H9 (cell line): ENCODE measurements around the gene SH3GLB2. TPM values are rescaled to one million over a fixed set of nuclear protein-coding genes. Genes with fewer than 3 reads are reported as not detected.

ENCODE experiments used
- DNase-seq: peaks from one replicate; pipeline ENCODE4 v3.0.0-alpha.2; 2017
- H2AFZ ChIP-seq: one replicate; pipeline ENCODE4 v1.6.1; 2013; ENCODE audit warnings: mild to moderate bottlenecking, low read length, control low read depth, moderate library complexity
- H2AK5ac ChIP-seq: 2 replicates; pipeline ENCODE4 v1.6.1; 2013; ENCODE audit warnings: low read length, control low read depth, mixed read lengths; ENCODE audit not compliant: insufficient read length
- H2BK120ac ChIP-seq: one replicate; pipeline ENCODE4 v1.6.1; 2013; ENCODE audit warnings: low read depth, mild to moderate bottlenecking, low read length, control low read depth, inconsistent platforms; ENCODE audit not compliant: poor library complexity, severe bottlenecking
- H2BK12ac ChIP-seq: 2 replicates; pipeline ENCODE4 v1.6.1; 2013; ENCODE audit warnings: low read length, control low read depth, mixed read lengths, low read depth; ENCODE audit not compliant: insufficient read length
- H2BK15ac ChIP-seq: 2 replicates; pipeline ENCODE4 v1.6.1; 2013; ENCODE audit warnings: low read depth, low read length, control low read depth
- H2BK20ac ChIP-seq: one replicate; pipeline ENCODE4 v1.6.1; 2013; ENCODE audit warnings: low read depth, mild to moderate bottlenecking, low read length, control low read depth, inconsistent platforms; ENCODE audit not compliant: poor library complexity, severe bottlenecking
- H2BK5ac ChIP-seq: 2 replicates; pipeline ENCODE4 v1.6.1; 2013; ENCODE audit warnings: low read length, control low read depth, mixed read lengths; ENCODE audit not compliant: insufficient read length
- H3K14ac ChIP-seq: 2 replicates; pipeline ENCODE4 v1.6.1; 2013; ENCODE audit warnings: low read length, control low read depth; ENCODE audit not compliant: insufficient read depth
- H3K18ac ChIP-seq: 2 replicates; pipeline ENCODE4 v1.6.1; 2013; ENCODE audit warnings: low read depth, mild to moderate bottlenecking, mixed read lengths, low read length, control low read depth; ENCODE audit not compliant: insufficient read length
- H3K23ac ChIP-seq: 2 replicates; pipeline ENCODE4 v1.6.1; 2013; ENCODE audit warnings: low read length, control low read depth, mixed read lengths, low read depth; ENCODE audit not compliant: insufficient read length
- H3K23me2 ChIP-seq: 2 replicates; pipeline ENCODE4 v1.6.1; 2013; ENCODE audit warnings: low read depth, mild to moderate bottlenecking, mixed read lengths, low read length, control low read depth; ENCODE audit not compliant: insufficient read length, poor library complexity, severe bottlenecking
- H3K27ac ChIP-seq: 2 replicates; pipeline ENCODE4 v1.5.1; 2013; ENCODE audit warnings: low read length, control low read depth, mixed read lengths, low read depth; ENCODE audit not compliant: insufficient read length
- H3K27me3 ChIP-seq: 2 replicates; pipeline ENCODE4 v1.6.1; 2013; ENCODE audit warnings: low read length, control low read depth, inconsistent platforms; ENCODE audit not compliant: insufficient read depth
- H3K4ac ChIP-seq: 2 replicates; pipeline ENCODE4 v1.6.1; 2013; ENCODE audit warnings: low read depth, mild to moderate bottlenecking, control low read depth, inconsistent platforms, low read length, moderate library complexity
- H3K4me1 ChIP-seq: 2 replicates; pipeline ENCODE4 v1.6.1; 2013; ENCODE audit warnings: low read length, control low read depth, inconsistent platforms; ENCODE audit not compliant: insufficient read depth
- H3K4me2 ChIP-seq: 2 replicates; pipeline ENCODE4 v1.6.1; 2013; ENCODE audit warnings: low read length, control low read depth, mixed read lengths; ENCODE audit not compliant: insufficient read length, insufficient read depth
- H3K56ac ChIP-seq: 2 replicates; pipeline ENCODE4 v1.6.1; 2013; ENCODE audit warnings: low read depth, mild to moderate bottlenecking, mixed read lengths, low read length, control low read depth; ENCODE audit not compliant: insufficient read length
- H3K79me1 ChIP-seq: 2 replicates; pipeline ENCODE4 v1.6.1; 2013; ENCODE audit warnings: low read depth, mild to moderate bottlenecking, moderate library complexity, low read length, control low read depth, inconsistent platforms; ENCODE audit not compliant: insufficient read depth, poor library complexity, severe bottlenecking
- H3K79me2 ChIP-seq: 2 replicates; pipeline ENCODE4 v1.6.1; 2013; ENCODE audit warnings: low read length, control low read depth, inconsistent platforms; ENCODE audit not compliant: insufficient read depth
- H3K9ac ChIP-seq: 2 replicates; pipeline ENCODE4 v1.6.1; 2013; ENCODE audit warnings: low read length, control low read depth, mixed read lengths; ENCODE audit not compliant: insufficient read length; ENCODE audit errors: extremely low read depth
- H3K9me3 ChIP-seq: one replicate; pipeline ENCODE4 v1.6.1; 2013; ENCODE audit warnings: low read depth, low read length, inconsistent platforms; ENCODE audit not compliant: control insufficient read depth
- H3T11ph ChIP-seq: one replicate; pipeline ENCODE4 v1.6.1; 2013; ENCODE audit warnings: mild to moderate bottlenecking, low read length, control low read depth, inconsistent platforms
- H4K20me1 ChIP-seq: one replicate; pipeline ENCODE4 v1.6.1; 2013; ENCODE audit not compliant: control insufficient read depth, insufficient read length, insufficient read depth
- H4K5ac ChIP-seq: 2 replicates; pipeline ENCODE4 v1.6.1; 2013; ENCODE audit warnings: low read depth, mild to moderate bottlenecking, mixed read lengths, low read length, control low read depth; ENCODE audit not compliant: insufficient read length
- H4K8ac ChIP-seq: replicated peaks from 2 replicates; pipeline ENCODE4 v1.6.1; 2013; ENCODE audit warnings: low read length, control low read depth, mixed read lengths, low read depth; ENCODE audit not compliant: insufficient read length
- H4K91ac ChIP-seq: 2 replicates; pipeline ENCODE4 v1.6.1; 2013; ENCODE audit warnings: low read depth, mild to moderate bottlenecking, moderate library complexity, mixed read lengths, low read length, control low read depth; ENCODE audit not compliant: insufficient read length
- H3K27ac Mint-ChIP-seq, 3 experiments: 2 replicates in 2 of 3; 3 replicates in 1 of 3; pipeline ENCODE4 v1.8.0; 2020 to 2021; ENCODE audit warnings: mixed read lengths in 3 of 3, mild to moderate bottlenecking in 1 of 3, moderate library complexity in 1 of 3
- H3K27me3 Mint-ChIP-seq: 2 replicates; pipeline ENCODE4 v1.8.0; 2021; ENCODE audit warnings: low read depth, mild to moderate bottlenecking, moderate library complexity, mixed read lengths
- H3K36me3 Mint-ChIP-seq, 3 experiments: 2 replicates in 2 of 3; 3 replicates in 1 of 3; pipeline ENCODE4 v1.8.0; 2020 to 2021; ENCODE audit warnings: low read depth in 3 of 3, mixed read lengths in 3 of 3; ENCODE audit not compliant: insufficient read depth in 1 of 3
- H3K4me1 Mint-ChIP-seq, 2 experiments: 2 replicates each; pipeline ENCODE4 v1.8.0; 2020; ENCODE audit warnings: mixed read lengths in 2 of 2
- H3K4me3 Mint-ChIP-seq, 2 experiments: 2 replicates in 1 of 2; 3 replicates in 1 of 2; pipeline ENCODE4 v1.8.0; 2020 to 2021; ENCODE audit warnings: mild to moderate bottlenecking in 2 of 2, mixed read lengths in 2 of 2, moderate library complexity in 1 of 2
- H3K9me3 Mint-ChIP-seq, 2 experiments: 2 replicates in 1 of 2; 3 replicates in 1 of 2; pipeline ENCODE4 v1.8.0; 2020; ENCODE audit warnings: mild to moderate bottlenecking in 2 of 2, mixed read lengths in 2 of 2, moderate library complexity in 1 of 2
- CTCF ChIP-seq: fragments of 200-600 bp; sonication (generic); conservative IDR thresholded peaks from 3 replicates; pipeline ENCODE4 v1.8.0; 2021; ENCODE audit warnings: antibody characterized with exemption, mild to moderate bottlenecking
- WGBS: extraction: QIAGEN DNeasy Blood & Tissue Kit; methylation state at CpG from one replicate; pipeline ENCODE4 v1.1.7; 2013; ENCODE audit warnings: missing lambda C conversion rate, low lambda C conversion rate, mixed read lengths; ENCODE audit not compliant: insufficient read length; ENCODE audit errors: extremely low coverage; 5-methylcytosine and 5-hydroxymethylcytosine counted together
- total RNA-seq: library from RNA; stranded (reverse); gene quantifications from 2 replicates; pipeline ENCODE4 v1.2.1, GENCODE V29; 2021

The SH3GLB2 gene
- total RNA-seq, 1 experiment from 2014 or later = 69.5 TPM

- no peak overlapping the region for H3K18ac ChIP-seq
- no peaks in the 10 kb centered on the region for H3K4me1 ChIP-seq
- no peak overlapping the region for H3K56ac ChIP-seq
- no peaks in the 10 kb centered on the region for H3K27me3 ChIP-seq
- no peak overlapping the region for H2BK20ac ChIP-seq
- no peak overlapping the region for H2BK12ac ChIP-seq
- H3K27ac Mint-ChIP-seq = no peak overlapping the region; a peak in 1 of 7 replicates
- H4K8ac ChIP-seq = no peak overlapping the region
- H3K14ac ChIP-seq = no peak overlapping the region
- H3K4me2 ChIP-seq = no peak overlapping the region
- H2AK5ac ChIP-seq = no peak overlapping the region
- H3K27ac ChIP-seq = no peak overlapping the region
- no peaks in the 10 kb centered on the region for H3K9me3 ChIP-seq
- H3K4me1 Mint-ChIP-seq = peaks cover 0 to 5% of the 10 kb centered on the region in 2 experiments; a peak in 1 of 4 replicates
- no peaks in the 10 kb centered on the region; the same call in 1 of the 2 replicates for H3K27me3 Mint-ChIP-seq
- no peak overlapping the region for H3K4me3 Mint-ChIP-seq
- no peak for DNase-seq
- H3K36me3 Mint-ChIP-seq = peaks cover 14 to 68% (median 52%) of the 10 kb centered on the region in 3 experiments; a peak in 6 of 7 replicates
- no peak overlapping the region for H4K91ac ChIP-seq
- no peak for TF ChIP-seq CTCF
- H3K79me2 ChIP-seq = no peaks in the 10 kb centered on the region
- H2BK120ac ChIP-seq = no peak overlapping the region
- H3K4ac ChIP-seq = no peak overlapping the region
- no peaks in the 10 kb centered on the region for H3K9me3 Mint-ChIP-seq
- H2AFZ ChIP-seq = no peak overlapping the region
- no peaks in the 10 kb centered on the region for H3K79me1 ChIP-seq
- no peak overlapping the region for H3K9ac ChIP-seq
- no peak overlapping the region for H2BK15ac ChIP-seq
- H3T11ph ChIP-seq = no peak overlapping the region
- WGBS = no CpG with 5 or more reads among the region's 8 CpGs
- no peaks in the 10 kb centered on the region for H4K20me1 ChIP-seq
- H3K23ac ChIP-seq = no peak overlapping the region
- no peak overlapping the region for H4K5ac ChIP-seq
- no peaks in the 10 kb centered on the region for H3K23me2 ChIP-seq
- H2BK5ac ChIP-seq = no peak overlapping the region
Measured at GRCh38 chr9:129010267-129010975, 17.7 kb downstream of the SH3GLB2 start.
